HG03575 (cell line): Measurements from ENCODE around the gene MORC4.

Experiments used
- ATAC-seq: cut with Tn5 transposase; IDR thresholded peaks from one replicate; pipeline ENCODE4 v1.9.1; 2021; ENCODE audit not compliant: unreplicated experiment, insufficient number of reproducible peaks, low FRiP score; ENCODE audit errors: extremely low read depth

The MORC4 gene

GRCh38 chrX:106955004-106955772, 44.8 kb downstream of the MORC4 start:
- ATAC-seq: no peak

- ATAC-seq: no peak
Observed at GRCh38 chrX:106954041-106954440, 46.0 kb downstream of the MORC4 start.

GRCh38 chrX:106952988-106953387, 47.0 kb downstream of the MORC4 start:
- ATAC-seq: no peak

GRCh38 chrX:106952538-106952937, 47.5 kb downstream of the MORC4 start:
- ATAC-seq: no peak

- ATAC-seq: no peak
Observed at GRCh38 chrX:106952089-106952488, 47.9 kb downstream of the MORC4 start.

- no peak for ATAC-seq
Observed at GRCh38 chrX:106951230-106951629, 48.8 kb downstream of the MORC4 start.

GRCh38 chrX:106950381-106950780, 49.6 kb downstream of the MORC4 start:
- ATAC-seq: no peak

- no peak for ATAC-seq
Observed at GRCh38 chrX:106949366-106949765, 50.6 kb downstream of the MORC4 start.

- ATAC-seq: no peak
Observed at GRCh38 chrX:106948641-106949040, 51.4 kb downstream of the MORC4 start.

- no peak for ATAC-seq
Observed at GRCh38 chrX:106946464-106946863, 53.5 kb downstream of the MORC4 start.

- no peak for ATAC-seq
Observed at GRCh38 chrX:106940068-106940467, 59.9 kb downstream of the MORC4 start.

GRCh38 chrX:106939566-106939965, 60.4 kb downstream of the MORC4 start:
- no peak for ATAC-seq

- ATAC-seq: no peak
Observed at GRCh38 chrX:106936246-106936645, 63.8 kb downstream of the MORC4 start.

GRCh38 chrX:106935175-106935574, 64.8 kb downstream of the MORC4 start:
- no peak for ATAC-seq

GRCh38 chrX:106933538-106933961, 66.5 kb downstream of the MORC4 start:
- ATAC-seq: no peak

GRCh38 chrX:106932960-106933537, 67.0 kb downstream of the MORC4 start:
- ATAC-seq: no peak

- ATAC-seq: no peak
Observed at GRCh38 chrX:106932492-106932923, 67.5 kb downstream of the MORC4 start.

- ATAC-seq: no peak
Observed at GRCh38 chrX:106931831-106932491, 68.1 kb downstream of the MORC4 start.

GRCh38 chrX:106928227-106928626, 71.8 kb downstream of the MORC4 start:
- ATAC-seq: no peak

GRCh38 chrX:106927700-106928099, 72.3 kb downstream of the MORC4 start:
- no peak for ATAC-seq
